GM19328 (cell line): ENCODE data around the gene NTN5.
"Not testable (repeated sequence)": the region's sequence is repeated elsewhere in the genome, so short reads cannot be mapped to it uniquely, and the experiment has no call there.

Experiments used
- ATAC-seq: cut with Tn5 transposase; IDR thresholded peaks from one replicate; pipeline ENCODE4 v1.9.1; 2021; ENCODE audit warnings: mild to moderate bottlenecking, moderate library complexity; ENCODE audit not compliant: unreplicated experiment

The NTN5 gene

GRCh38 chr19:48670699-48671445, 1.9 kb downstream of the NTN5 start:
- ATAC-seq: no peak

- ATAC-seq: no peak
Observed at GRCh38 chr19:48669903-48670668, 2.7 kb downstream of the NTN5 start.

GRCh38 chr19:48668761-48669160, 4.1 kb downstream of the NTN5 start:
- ATAC-seq: no peak

DNA sequence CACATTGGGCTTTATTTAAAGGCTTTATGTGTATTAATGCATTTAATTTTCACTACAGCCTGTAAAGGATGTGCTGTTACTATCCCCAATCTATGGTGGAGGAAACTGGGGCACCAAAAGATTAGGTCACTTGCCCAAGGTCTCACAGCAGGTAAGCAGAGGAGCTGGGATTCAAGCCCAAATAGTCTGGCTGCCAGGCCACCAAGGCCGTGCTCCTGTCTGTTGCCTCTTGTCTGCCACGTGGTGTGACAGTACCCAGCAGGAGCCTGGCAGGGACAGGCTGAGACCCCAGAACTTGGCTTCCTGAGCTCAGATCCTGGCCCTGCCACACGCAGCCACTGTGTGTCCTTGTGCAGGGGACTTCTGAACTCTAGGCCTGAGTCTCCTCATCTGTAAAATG, 4.5 kb downstream of the NTN5 start:
- ATAC-seq: no peak

GRCh38 chr19:48665786-48666185, 7.0 kb downstream of the NTN5 start:
- ATAC-seq: no peak

GRCh38 chr19:48664476-48664875, 8.3 kb downstream of the NTN5 start:
- ATAC-seq: no peak

DNA sequence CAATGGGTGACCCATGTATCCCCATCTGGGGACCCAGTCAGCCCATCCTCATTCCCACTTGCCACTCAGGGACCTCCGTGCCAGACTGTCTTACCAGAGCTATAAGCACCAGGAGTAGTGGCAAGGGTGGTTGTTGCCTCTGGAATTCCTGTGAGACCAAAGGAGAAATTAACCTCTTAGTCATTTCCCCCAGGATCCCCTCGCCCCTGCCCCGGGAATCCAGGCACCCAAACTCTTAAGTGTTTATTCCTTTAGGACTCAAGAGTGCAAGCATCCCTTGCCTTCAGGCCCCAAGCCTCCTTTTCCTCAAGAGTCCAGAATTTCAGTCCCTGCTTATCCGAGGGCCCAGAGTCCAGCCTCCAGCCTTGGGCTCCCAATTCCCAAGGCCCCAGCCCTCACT, 9.2 kb downstream of the NTN5 start:
- no peak for ATAC-seq

GRCh38 chr19:48661711-48662090, 11.1 kb downstream of the NTN5 start:
- ATAC-seq: no peak

- no peak for ATAC-seq
Observed at GRCh38 chr19:48660852-48661710, 11.7 kb downstream of the NTN5 start.

DNA sequence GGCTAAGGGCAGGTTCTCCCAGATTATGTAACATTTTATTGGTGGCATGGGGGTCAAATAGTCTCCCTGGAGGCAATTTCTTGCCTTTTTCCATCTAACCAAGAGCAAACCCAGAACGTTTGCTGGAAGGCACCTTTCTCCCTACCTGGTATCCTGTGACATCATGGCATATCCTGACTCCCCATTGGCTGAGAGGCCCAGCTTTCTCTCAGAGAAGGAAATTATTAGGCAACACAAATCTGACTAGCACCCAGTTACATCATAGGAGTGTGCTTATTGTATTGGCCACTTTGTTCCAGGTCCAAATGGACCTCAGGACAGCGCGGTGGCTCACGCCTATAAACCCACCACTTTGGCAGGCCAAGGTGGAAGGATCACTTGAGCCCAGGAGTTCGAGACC, 13.0 kb downstream of the NTN5 start:
- no peak for ATAC-seq

GRCh38 chr19:48658483-48658882, 14.3 kb downstream of the NTN5 start:
- no peak for ATAC-seq

GRCh38 chr19:48657828-48658227, 15.0 kb downstream of the NTN5 start:
- ATAC-seq: not testable (repeated sequence)

- ATAC-seq: no peak
Observed at GRCh38 chr19:48656840-48657474, 15.9 kb downstream of the NTN5 start.

GRCh38 chr19:48654299-48655059, 18.3 kb downstream of the NTN5 start:
- ATAC-seq: no peak

DNA sequence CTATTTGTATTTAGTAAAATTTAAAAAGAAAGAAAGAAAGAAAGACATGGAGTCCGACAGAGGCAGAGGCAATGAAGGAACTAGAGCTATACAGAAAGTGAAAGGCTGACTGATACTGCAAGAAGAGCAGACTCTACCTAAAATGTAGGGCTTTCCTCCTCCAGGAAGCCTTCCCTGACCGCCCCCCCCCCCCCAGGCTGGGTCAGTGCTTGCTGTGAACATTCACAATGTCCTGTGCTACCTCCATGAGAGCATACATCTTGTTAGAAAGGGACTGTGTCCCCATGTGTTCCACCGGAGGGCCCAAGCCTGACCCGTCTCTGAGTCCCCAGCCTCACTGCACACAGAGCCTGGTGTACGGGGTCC, 21.2 kb downstream of the NTN5 start:
- no peak for ATAC-seq

- no peak for ATAC-seq
Observed at GRCh38 chr19:48650974-48651682, 21.7 kb downstream of the NTN5 start.

GRCh38 chr19:48648134-48648533, 24.7 kb downstream of the NTN5 start:
- no peak for ATAC-seq

- no peak for ATAC-seq
Observed at GRCh38 chr19:48646722-48647216, 26.0 kb downstream of the NTN5 start.

DNA sequence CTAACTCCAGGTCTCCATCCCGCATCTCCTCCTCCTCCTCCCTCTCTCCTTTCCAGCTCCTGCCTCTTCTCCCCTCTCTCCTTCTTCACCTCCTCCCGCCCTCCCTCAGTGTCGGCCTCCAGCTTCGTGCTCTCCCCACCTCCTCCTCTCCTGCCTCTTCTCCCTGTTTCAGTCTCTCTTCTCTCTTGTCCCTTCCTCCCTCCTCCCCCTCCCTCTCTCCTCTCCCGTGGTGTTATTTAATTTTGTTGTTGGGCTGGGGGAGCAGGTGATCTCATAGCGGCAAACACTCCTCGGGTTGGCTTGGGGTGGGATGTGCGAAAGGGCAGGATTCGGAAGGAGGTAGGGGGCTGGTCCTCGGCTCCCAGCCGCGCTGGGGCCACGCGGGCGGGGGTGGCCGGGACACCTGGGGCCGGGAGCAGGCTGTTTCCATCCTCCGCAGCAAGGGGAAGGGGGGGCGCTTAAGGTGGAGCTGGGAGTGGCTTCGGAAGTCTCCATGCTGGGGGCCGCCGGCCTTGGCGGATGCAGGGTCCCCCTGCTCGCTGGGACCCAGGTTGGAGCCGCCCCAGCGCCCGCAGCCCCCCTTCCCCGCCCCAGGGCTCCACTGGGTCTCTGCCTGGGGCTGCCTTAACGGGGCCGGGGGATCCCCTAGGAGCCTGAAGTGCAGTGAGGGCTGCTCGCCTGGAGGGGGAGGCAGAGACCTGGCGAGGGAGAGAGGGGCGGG, 26.7 kb downstream of the NTN5 start, which contains the start of gene CA11:
CA11 (minus strand) TSS at position 187 of the 721 bp plus-strand sequence. CDS start 555 bp downstream, outside the sequence.
- peak; percentile 69 for ATAC-seq
